HG02678 (cell line): Measurements from ENCODE around the gene TBC1D5.
"Not testable (repeated sequence)": the region's sequence is repeated elsewhere in the genome, so short reads cannot be mapped to it uniquely, and the experiment has no call there.

ENCODE experiments used
- ATAC-seq: cut with Tn5 transposase; IDR thresholded peaks from one replicate; pipeline ENCODE4 v1.9.1; 2021; ENCODE audit warnings: mild to moderate bottlenecking, moderate library complexity; ENCODE audit not compliant: unreplicated experiment

TBC1D5 gene

GRCh38 chr3:17724122-17724521 lies 18.3 kb downstream of the TBC1D5 start:
- ATAC-seq, result no peak

GRCh38 chr3:17717411-17717810 lies 25.0 kb downstream of the TBC1D5 start:
- ATAC-seq, result no peak

- ATAC-seq, result no peak
Measured at GRCh38 chr3:17714473-17714872, 28.0 kb downstream of the TBC1D5 start.

DNA sequence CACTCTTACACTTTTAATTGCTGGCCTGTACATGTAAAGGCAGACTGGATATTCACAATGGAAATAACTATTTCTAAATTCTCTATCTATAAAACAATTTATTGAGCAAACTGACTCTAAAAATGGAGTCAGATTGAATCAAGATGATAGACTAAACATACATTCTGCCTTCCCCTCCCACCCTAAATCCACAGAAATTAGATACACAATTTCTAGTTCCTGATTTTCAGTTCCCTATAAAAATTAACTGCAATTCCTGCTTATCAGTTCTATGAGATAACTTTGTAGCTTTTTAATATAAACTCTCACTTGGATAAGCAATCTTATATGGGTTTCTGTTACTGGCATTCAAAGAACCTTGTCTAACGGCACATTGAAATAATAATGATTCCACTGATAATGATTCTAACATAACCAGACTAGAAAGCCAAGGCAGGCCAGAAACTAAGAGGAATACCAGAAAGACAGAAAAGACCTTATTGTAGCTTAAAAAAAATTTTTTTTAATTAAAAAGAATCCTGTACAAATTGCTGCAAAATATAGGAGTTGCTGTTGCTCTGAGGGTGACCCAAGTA lies 33.1 kb downstream of the TBC1D5 start:
- no peak for ATAC-seq

DNA sequence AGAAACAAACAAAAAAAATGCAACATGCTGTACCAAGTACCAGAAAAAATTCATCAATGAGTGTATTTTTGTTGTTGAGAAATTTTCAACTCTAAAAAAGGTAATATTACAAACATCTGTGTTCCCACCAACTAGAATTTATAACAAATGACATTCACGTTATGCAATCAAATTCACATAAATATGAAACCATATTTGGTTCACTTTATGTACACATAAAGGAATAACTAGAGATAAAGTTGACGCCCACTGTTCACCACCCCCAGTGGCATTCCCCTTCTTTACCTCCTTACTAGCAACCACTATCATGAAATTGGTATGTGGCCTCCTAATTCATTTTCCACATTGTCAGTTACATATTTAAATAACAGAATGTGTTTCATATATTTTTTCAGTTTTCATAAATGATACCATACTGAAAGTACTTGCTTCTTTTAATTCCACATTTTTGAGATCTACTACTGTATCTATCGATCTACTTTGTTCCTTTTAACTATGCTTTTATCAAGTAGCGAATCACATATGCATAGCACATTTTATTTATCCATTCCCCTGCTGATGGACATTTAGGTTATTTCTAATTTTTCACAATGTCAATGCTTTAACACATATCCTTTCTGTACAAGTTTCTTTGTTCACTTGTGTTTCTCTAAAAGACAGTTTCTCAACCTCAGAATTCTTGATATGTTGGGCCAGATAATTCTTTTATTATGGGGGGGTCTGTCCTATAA lies 34.5 kb downstream of the TBC1D5 start:
- ATAC-seq, result no peak

GRCh38 chr3:17705991-17706390 lies 36.4 kb downstream of the TBC1D5 start:
- not testable (repeated sequence) for ATAC-seq

GRCh38 chr3:17699815-17700214 lies 42.6 kb downstream of the TBC1D5 start:
- ATAC-seq, result not testable (repeated sequence)

DNA sequence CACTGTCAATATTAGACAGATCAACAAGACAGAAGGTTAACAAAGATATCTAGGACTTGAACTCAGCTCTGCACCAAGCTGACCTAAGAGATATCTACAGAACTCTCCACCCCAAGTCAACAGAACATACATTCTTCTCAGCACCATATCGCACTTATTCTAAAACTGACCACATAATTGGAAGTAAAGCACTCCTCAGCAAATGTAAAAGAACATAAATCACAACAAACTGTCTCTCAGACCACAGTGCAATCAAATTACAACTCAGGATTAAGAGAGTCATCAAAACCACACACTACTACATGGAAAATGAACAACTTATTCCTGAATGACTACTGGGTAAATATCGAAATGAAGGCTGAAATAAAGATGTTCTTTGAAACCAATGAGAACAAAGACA lies 46.8 kb downstream of the TBC1D5 start:
- ATAC-seq, result not testable (repeated sequence)

DNA sequence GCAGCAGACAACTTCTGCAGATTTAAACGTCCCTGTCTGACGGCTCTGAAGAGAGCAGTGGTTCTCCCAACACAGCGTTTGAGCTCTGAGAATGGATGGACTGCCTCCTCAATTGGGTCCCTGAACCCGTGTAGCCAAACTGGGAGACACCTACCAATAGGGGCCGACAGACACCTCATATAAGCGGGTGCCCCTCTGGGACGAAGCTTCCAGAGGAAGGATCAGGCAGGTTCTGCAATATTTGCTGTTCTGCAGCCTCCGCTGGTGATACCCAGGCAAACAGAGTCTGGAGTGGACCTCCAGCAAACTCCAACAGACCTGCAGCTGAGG lies 48.8 kb downstream of the TBC1D5 start:
- ATAC-seq, result not testable (repeated sequence)

GRCh38 chr3:17692846-17693669 lies 49.4 kb downstream of the TBC1D5 start:
- not testable (repeated sequence) for ATAC-seq

GRCh38 chr3:17687566-17687965 lies 54.9 kb downstream of the TBC1D5 start:
- ATAC-seq, result no peak

GRCh38 chr3:17686613-17687012 lies 55.8 kb downstream of the TBC1D5 start:
- no peak for ATAC-seq

GRCh38 chr3:17683542-17684207 lies 58.8 kb downstream of the TBC1D5 start:
- peak; percentile 64 for ATAC-seq

DNA sequence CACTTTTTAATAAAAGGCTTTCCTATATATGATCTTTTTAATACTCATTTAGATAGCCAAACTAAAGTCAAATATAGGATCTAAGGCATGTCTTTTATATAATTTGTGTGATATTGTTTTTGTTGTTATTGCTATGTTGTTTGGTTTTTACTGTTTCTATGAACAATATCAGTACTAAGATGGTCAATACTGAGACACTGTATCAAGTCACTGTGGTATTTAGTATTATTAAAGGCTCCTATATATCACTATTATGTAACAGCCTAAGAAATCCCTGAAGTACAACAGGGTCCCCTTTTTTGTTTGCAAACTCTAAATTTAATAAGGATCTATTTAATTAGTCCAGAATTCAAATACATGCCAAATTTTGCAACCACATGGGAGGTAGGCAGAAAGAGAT lies 61.9 kb downstream of the TBC1D5 start:
- ATAC-seq, result no peak

- ATAC-seq, result peak; percentile 63
Measured at GRCh38 chr3:17678116-17678741, 64.2 kb downstream of the TBC1D5 start.

DNA sequence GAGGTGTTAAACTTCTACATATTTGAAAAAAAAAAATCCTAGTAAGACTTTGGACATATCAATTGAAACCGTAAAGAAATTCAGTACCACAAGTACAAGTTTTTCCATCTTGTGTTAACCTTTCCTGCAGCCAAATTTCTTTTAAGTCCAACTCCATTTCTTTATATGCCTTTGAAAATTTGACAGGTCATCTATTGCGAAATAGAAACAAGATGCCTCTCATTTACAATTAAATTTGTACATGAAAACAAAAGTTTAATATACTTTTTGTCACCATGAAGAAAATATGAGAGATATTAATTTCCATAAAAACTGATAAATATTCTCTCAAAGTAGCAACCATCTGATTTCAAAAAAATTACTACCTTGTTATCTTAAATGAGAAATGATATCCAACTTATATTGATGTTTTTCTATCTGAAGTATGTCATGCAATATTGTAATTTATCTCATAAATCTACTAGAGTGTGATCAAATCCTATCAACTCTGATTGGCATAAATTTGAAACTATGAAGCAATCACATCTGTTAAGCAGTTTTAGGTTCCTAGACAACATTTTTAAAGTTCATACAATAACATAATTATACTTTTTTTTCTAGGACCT lies 68.2 kb downstream of the TBC1D5 start:
- ATAC-seq, result no peak

GRCh38 chr3:17672506-17672905 lies 69.9 kb downstream of the TBC1D5 start:
- ATAC-seq, result no peak

- no peak for ATAC-seq
Measured at GRCh38 chr3:17670749-17671148, 71.7 kb downstream of the TBC1D5 start.

DNA sequence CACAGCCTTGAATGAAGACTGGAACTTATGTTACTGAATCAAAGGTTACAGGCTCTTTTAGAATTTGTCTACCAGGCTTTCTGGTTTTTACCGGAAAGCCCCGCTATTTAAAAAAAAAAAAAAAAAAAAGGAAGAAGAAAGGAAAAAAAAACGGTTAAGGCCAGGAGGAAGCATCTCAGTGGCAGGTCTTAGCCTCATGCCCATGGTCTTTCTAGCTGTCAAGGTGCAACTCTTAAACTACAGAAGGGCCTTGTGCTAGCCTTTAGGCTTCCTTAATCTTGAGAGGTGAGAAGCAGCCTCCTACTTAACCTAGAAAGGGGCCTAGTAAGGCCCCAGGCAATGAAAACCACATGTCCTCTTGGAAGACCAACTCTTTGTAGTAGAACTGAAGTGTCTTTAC lies 77.5 kb downstream of the TBC1D5 start:
- no peak for ATAC-seq

GRCh38 chr3:17656264-17656663 lies 86.2 kb downstream of the TBC1D5 start:
- peak; percentile 14 for ATAC-seq

DNA sequence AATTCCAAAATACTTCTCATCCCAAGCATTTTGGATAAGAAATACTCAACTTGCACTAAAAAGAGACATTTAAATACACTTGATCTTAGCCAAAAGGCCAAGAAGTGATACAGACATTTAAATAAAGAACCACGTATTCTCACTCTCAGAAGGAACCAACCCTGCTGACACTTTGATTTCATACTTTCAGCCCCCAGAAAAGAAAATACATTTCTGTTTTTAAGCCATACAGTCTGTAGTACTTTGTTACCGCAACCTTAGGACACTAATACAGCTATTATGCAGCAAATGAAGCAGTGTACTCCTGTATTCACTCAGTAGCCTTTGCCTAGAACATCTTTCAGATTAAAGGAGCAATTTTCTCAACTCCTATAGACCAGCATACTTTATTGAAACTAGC lies 86.7 kb downstream of the TBC1D5 start:
- peak; percentile 86 for ATAC-seq
